OCI-LY1 (cell line): ENCODE measurements around the gene TOMM22.

Source experiments
- H2AFZ ChIP-seq: fragments of 200-600 bp; sonication (generic), shearing (Covaris generic); 2 replicates; pipeline ENCODE4 v1.6.0; 2014; ENCODE audit warnings: antibody characterized with exemption, mild to moderate bottlenecking, low read length
- H3F3A ChIP-seq: fragments of 200-600 bp; sonication (generic), shearing (Covaris generic); 2 replicates; pipeline ENCODE4 v1.6.0; 2014; ENCODE audit warnings: mild to moderate bottlenecking, antibody characterized with exemption, low read length, moderate library complexity; ENCODE audit not compliant: insufficient read depth
- H3K27ac ChIP-seq: fragments of 200-600 bp; sonication (generic); 2 replicates; pipeline ENCODE4 v1.5.1; 2014; ENCODE audit warnings: low read length, mixed run types, mild to moderate bottlenecking, low read depth; ENCODE audit not compliant: poor library complexity, severe bottlenecking
- H3K27me3 ChIP-seq: fragments of 200-600 bp; sonication (generic); 2 replicates; pipeline ENCODE4 v1.6.0; 2014; ENCODE audit warnings: antibody characterized with exemption, mild to moderate bottlenecking, low read length, moderate library complexity; ENCODE audit not compliant: insufficient read depth
- H3K36me3 ChIP-seq: fragments of 200-600 bp; sonication (generic); 2 replicates; pipeline ENCODE4 v1.6.1; 2014; ENCODE audit warnings: mild to moderate bottlenecking, antibody characterized with exemption, low read length, moderate library complexity, mixed read lengths; ENCODE audit not compliant: insufficient read depth
- H3K4me1 ChIP-seq: fragments of 200-600 bp; sonication (generic); 2 replicates; pipeline ENCODE4 v1.5.1; 2014; ENCODE audit warnings: mild to moderate bottlenecking, low read length, moderate library complexity; ENCODE audit not compliant: insufficient read depth, severe bottlenecking
- H3K4me2 ChIP-seq: fragments of 200-600 bp; sonication (generic), shearing (Covaris generic); 2 replicates; pipeline ENCODE4 v1.6.1; 2014; ENCODE audit warnings: low read length
- H3K4me3 ChIP-seq: fragments of 200-600 bp; sonication (generic); 2 replicates; pipeline ENCODE4 v1.5.1; 2014; ENCODE audit warnings: low read length, low read depth, mild to moderate bottlenecking, mixed read lengths; ENCODE audit not compliant: poor library complexity, severe bottlenecking
- H3K79me2 ChIP-seq: fragments of 200-600 bp; shearing (Covaris generic); 2 replicates; pipeline ENCODE4 v1.6.1; 2016; ENCODE audit warnings: mixed run types, low read length, mixed read lengths; ENCODE audit not compliant: insufficient read depth
- H3K9ac ChIP-seq: fragments of 200-600 bp; sonication (generic), shearing (Covaris generic); 2 replicates; pipeline ENCODE4 v1.6.1; 2014; ENCODE audit warnings: mild to moderate bottlenecking, low read length, mixed read lengths
- H3K9me2 ChIP-seq: fragments of 200-600 bp; sonication (generic), shearing (Covaris generic); 2 replicates; pipeline ENCODE4 v1.6.1; 2014; ENCODE audit warnings: low read depth, mild to moderate bottlenecking, low read length, mixed read lengths
- H3K9me3 ChIP-seq: fragments of 200-600 bp; shearing (Covaris generic); 2 replicates; pipeline ENCODE4 v1.6.1; 2014; ENCODE audit warnings: low read length, mixed read lengths
- H4K20me1 ChIP-seq: fragments of 200-600 bp; sonication (generic), shearing (Covaris generic); 2 replicates; pipeline ENCODE4 v1.6.0; 2016; ENCODE audit warnings: mild to moderate bottlenecking, low read length; ENCODE audit not compliant: insufficient read depth
- CTCF ChIP-seq: fragments of 200-600 bp; sonication (generic), shearing (Covaris generic); IDR thresholded peaks from 2 replicates; pipeline ENCODE4 v1.5.1; 2017; ENCODE audit warnings: mild to moderate bottlenecking, antibody characterized with exemption, low read length, moderate library complexity, mixed read lengths
- EZH2 ChIP-seq: fragments of 200-600 bp; sonication (generic), shearing (Covaris generic); IDR thresholded peaks from 2 replicates; pipeline ENCODE4 v1.8.0; 2017; ENCODE audit warnings: borderline replicate concordance, mixed run types, mild to moderate bottlenecking, antibody characterized with exemption, low read length, moderate library complexity, mixed read lengths

The TOMM22 gene

GRCh38 chr22:38655519-38656255 lies 26.1 kb upstream of the TOMM22 start:
- Histone ChIP-seq H3K9me2 (no peaks in the 10 kb centered on the region), H3K4me3 (peak overlapping the region; percentile 74), H3F3A (no peaks in the 10 kb centered on the region), H3K9ac (peak overlapping the region; percentile 66), H3K79me2 (0 out of 2 replicates have a peak, but pooled peaks cover 7% of the 10 kb centered on the region), H3K36me3 (no peaks in the 10 kb centered on the region), H4K20me1 (no peaks in the 10 kb centered on the region), H3K4me1 (peaks cover 19% of the 10 kb centered on the region), H2AFZ (no peak overlapping the region), H3K9me3 (no peaks in the 10 kb centered on the region), H3K27ac (no peak overlapping the region), H3K27me3 (no peaks in the 10 kb centered on the region), H3K4me2 (peak overlapping the region; percentile 79)
- TF ChIP-seq CTCF (no peak), EZH2 (no peak)

GRCh38 chr22:38656256-38657044 lies 25.3 kb upstream of the TOMM22 start, which contains the start of the genes CBY1 and FAM227A:
Gene CBY1, plus strand, starts transcription at chr22:38656638. Its CDS starts 11,417 bp downstream, at chr22:38668055.
Gene FAM227A, minus strand, starts transcription at chr22:38656392. Its CDS starts 6,224 bp downstream, at chr22:38650168.
- Histone ChIP-seq H2AFZ (no peak within 1 kb of the TSS), H3K9me3 (no peaks in the 10 kb centered on the region), H3K79me2 (0 out of 2 replicates have a peak, but pooled peaks cover 7% of the 10 kb centered on the region), H3K4me1 (peaks cover 19% of the 10 kb centered on the region), H3K9ac (peak within 1 kb of the TSS; percentile 66), H3K36me3 (no peaks in the 10 kb centered on the region), H3K27ac (peak within 1 kb of the TSS; percentile 47), H3K4me2 (peak within 1 kb of the TSS; percentile 79), H4K20me1 (no peaks in the 10 kb centered on the region), H3K4me3 (peak within 1 kb of the TSS; percentile 74), H3K9me2 (no peaks in the 10 kb centered on the region), H3K27me3 (no peaks in the 10 kb centered on the region), H3F3A (no peaks in the 10 kb centered on the region)
- TF ChIP-seq CTCF = no peak
- TF ChIP-seq EZH2 = no peak

- Histone ChIP-seq H3K4me2 (peak overlapping the region; percentile 79), H3K79me2 (0 out of 2 replicates have a peak, but pooled peaks cover 7% of the 10 kb centered on the region), H2AFZ (no peak overlapping the region), H3K27ac (peak overlapping the region; percentile 5), H3K9ac (peak overlapping the region; percentile 66), H3K9me2 (no peaks in the 10 kb centered on the region), H4K20me1 (no peaks in the 10 kb centered on the region), H3K27me3 (no peaks in the 10 kb centered on the region), H3K9me3 (no peaks in the 10 kb centered on the region), H3F3A (no peaks in the 10 kb centered on the region), H3K4me1 (peaks cover 19% of the 10 kb centered on the region), H3K4me3 (peak overlapping the region; percentile 74), H3K36me3 (no peaks in the 10 kb centered on the region)
- TF ChIP-seq EZH2 (no peak), CTCF (no peak)
Observed at GRCh38 chr22:38657045-38657909, 24.5 kb upstream of the TOMM22 start.
